Muscle layer of duodenum (tissue), 2 donors: ENCODE data around the gene REXO1.
A peak's percentile ranks its signal among the peaks of the same experiment; 100 is the strongest.

Source experiments
- H3K27ac ChIP-seq: one replicate; pipeline ENCODE4 v1.7.0; 2013; ENCODE audit warnings: mild to moderate bottlenecking, low read length
- H3K27me3 ChIP-seq: one replicate; pipeline ENCODE4 v1.7.0; 2013; ENCODE audit warnings: low read depth, mild to moderate bottlenecking, control low read depth, low read length
- H3K36me3 ChIP-seq, 2 donors: one replicate each; pipeline ENCODE4 v1.7.0; 2013; ENCODE audit warnings: low read length in 2 of 2, control low read depth in 1 of 2, mild to moderate bottlenecking in 1 of 2; ENCODE audit not compliant: insufficient read depth in 2 of 2, control insufficient read depth in 1 of 2
- H3K4me1 ChIP-seq, 2 donors: one replicate each; pipeline ENCODE4 v1.7.0; 2013; ENCODE audit warnings: low read length in 2 of 2, mild to moderate bottlenecking in 2 of 2, control low read depth in 1 of 2, moderate library complexity in 1 of 2; ENCODE audit not compliant: insufficient read depth in 2 of 2, control insufficient read depth in 1 of 2
- H3K4me3 ChIP-seq, 2 donors: one replicate each; pipeline ENCODE4 v1.7.0; 2013; ENCODE audit warnings: low read length in 2 of 2, low read depth in 1 of 2, mild to moderate bottlenecking in 1 of 2
- H3K9me3 ChIP-seq, 2 donors: one replicate each; pipeline ENCODE4 v1.7.0; 2013; ENCODE audit warnings: low read length in 2 of 2, control low read depth in 1 of 2, mild to moderate bottlenecking in 1 of 2; ENCODE audit not compliant: control insufficient read depth in 1 of 2
- donor health status: healthy.

Gene REXO1

GRCh38 chr19:1874554-1875185 is 26.4 kb upstream of the REXO1 start:
- H3K36me3 ChIP-seq, result peaks cover 0 to 4% of the 10 kb centered on the region in 2 donors
- peak overlapping the region; percentile 63 for H3K27ac ChIP-seq
- peaks cover 6 to 35% of the 10 kb centered on the region in 2 donors for H3K4me1 ChIP-seq
- H3K9me3 ChIP-seq, result no peaks in the 10 kb centered on the region
- peak overlapping the region; percentile 76 to 95 for H3K4me3 ChIP-seq
- H3K27me3 ChIP-seq, result no peaks in the 10 kb centered on the region

- Histone ChIP-seq H3K4me3 (peak overlapping the region; percentile 44 to 76), H3K36me3 (peaks cover 0 to 4% of the 10 kb centered on the region in 2 donors), H3K4me1 (peaks cover 6 to 35% of the 10 kb centered on the region in 2 donors), H3K27ac (peak overlapping the region; percentile 63), H3K27me3 (no peaks in the 10 kb centered on the region), H3K9me3 (no peaks in the 10 kb centered on the region)
Observed at GRCh38 chr19:1873524-1874473, 25.5 kb upstream of the REXO1 start.

DNA sequence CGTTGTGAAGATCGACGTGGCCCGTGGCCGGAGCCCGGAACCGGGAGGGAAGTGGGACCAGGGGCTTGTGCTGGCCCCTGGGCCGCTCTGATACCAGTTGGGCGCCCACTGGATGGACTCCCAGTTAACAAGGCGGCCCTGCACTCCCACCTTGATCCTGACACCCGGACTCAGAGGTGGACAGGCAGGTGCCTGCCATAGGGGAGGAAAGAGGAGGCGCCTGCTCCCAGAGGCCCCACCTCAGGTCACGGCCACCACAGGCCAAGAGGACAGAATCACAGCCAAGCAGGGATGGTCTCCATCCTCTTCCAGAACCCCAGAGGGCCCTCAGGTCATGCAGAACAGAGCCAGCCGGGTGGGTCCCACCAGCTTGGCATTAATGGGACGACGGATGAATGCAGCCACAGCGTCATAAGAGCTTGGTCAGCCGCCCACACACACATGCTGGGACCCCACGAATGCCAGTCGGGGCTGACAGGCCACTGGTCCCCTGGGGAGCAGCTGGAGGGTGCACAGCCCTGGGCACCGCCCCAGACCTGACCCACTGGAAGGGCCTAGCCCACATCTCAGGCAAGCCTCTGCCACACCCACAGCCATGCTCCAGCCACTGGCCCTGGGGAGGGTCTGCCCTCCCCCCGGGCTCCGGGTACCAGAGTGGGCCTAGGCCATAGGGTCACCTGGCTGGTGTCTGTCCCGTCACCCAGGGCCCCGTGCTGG is 24.7 kb upstream of the REXO1 start:
- H3K36me3 ChIP-seq, result peaks cover 0 to 4% of the 10 kb centered on the region in 2 donors
- peak overlapping the region in 1 of 2 donors; percentile 44 for H3K4me3 ChIP-seq
- peaks cover 6 to 35% of the 10 kb centered on the region in 2 donors for H3K4me1 ChIP-seq
- H3K27me3 ChIP-seq, result no peaks in the 10 kb centered on the region
- no peaks in the 10 kb centered on the region for H3K9me3 ChIP-seq
- H3K27ac ChIP-seq, result peak overlapping the region; percentile 31

GRCh38 chr19:1871630-1872029 is 23.3 kb upstream of the REXO1 start:
- H3K27ac ChIP-seq, result no peak overlapping the region
- peaks cover 6 to 33% of the 10 kb centered on the region in 2 donors for H3K4me1 ChIP-seq
- no peak overlapping the region for H3K4me3 ChIP-seq
- H3K36me3 ChIP-seq, result peaks cover 0 to 4% of the 10 kb centered on the region in 2 donors
- H3K27me3 ChIP-seq, result no peaks in the 10 kb centered on the region
- no peaks in the 10 kb centered on the region for H3K9me3 ChIP-seq

DNA sequence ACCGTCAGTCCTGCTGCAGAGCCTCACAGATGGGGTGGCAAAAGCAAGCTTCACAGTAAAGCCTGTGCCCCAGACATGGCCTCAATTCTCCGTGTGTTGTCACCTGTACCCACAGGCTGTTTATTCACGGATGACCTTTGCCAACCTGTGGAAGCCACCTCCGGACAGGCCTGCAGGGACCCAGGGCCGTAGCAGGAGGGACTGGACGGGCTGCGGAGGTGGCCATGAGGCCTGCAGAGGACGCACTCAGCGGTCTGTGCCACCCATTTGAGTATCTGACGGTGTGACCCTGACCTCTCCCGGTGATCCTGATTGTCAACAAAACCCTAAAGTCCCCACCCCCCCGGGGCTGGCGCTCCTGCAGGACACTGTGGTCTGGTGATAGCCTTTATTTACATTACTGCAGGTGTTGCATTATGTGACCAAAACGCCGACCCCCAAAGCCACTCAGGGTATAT is 22.9 kb upstream of the REXO1 start:
- H3K27ac ChIP-seq, result no peak overlapping the region
- peaks cover 0 to 4% of the 10 kb centered on the region in 2 donors for H3K36me3 ChIP-seq

DNA sequence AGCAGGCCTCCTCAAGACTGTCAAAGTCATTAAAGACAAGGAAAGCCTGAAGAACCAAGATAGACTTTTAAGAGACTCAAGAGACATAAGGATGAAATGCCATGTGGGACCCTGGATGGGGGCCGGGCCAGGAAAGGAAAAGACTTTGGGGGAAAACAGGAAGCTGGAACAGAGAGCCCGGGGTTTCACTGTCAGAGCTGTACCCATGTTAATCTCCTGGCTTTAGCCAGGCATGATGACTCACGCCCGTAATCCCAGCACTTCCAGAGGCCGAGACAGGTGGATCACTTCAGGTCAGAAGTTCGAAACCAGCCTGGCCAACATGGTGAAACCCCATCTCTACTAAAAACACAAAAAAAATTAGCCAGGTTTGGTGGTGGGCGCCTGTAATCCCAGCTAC is 20.7 kb upstream of the REXO1 start:
- Histone ChIP-seq H3K9me3 (no peaks in the 10 kb centered on the region), H3K4me3 (no peak overlapping the region), H3K27me3 (no peaks in the 10 kb centered on the region), H3K4me1 (peaks cover 1 to 22% of the 10 kb centered on the region in 2 donors), H3K36me3 (peaks cover 0 to 4% of the 10 kb centered on the region in 2 donors), H3K27ac (no peak overlapping the region)

More for the DNA sequence above, 22.9 kb upstream of the REXO1 start:
- Histone ChIP-seq H3K4me1 (peaks cover 6 to 30% of the 10 kb centered on the region in 2 donors), H3K4me3 (no peak overlapping the region), H3K27me3 (no peaks in the 10 kb centered on the region), H3K9me3 (no peaks in the 10 kb centered on the region)

- H3K27ac ChIP-seq, result no peak overlapping the region
Observed at GRCh38 chr19:1867349-1867724, 19.1 kb upstream of the REXO1 start.

DNA sequence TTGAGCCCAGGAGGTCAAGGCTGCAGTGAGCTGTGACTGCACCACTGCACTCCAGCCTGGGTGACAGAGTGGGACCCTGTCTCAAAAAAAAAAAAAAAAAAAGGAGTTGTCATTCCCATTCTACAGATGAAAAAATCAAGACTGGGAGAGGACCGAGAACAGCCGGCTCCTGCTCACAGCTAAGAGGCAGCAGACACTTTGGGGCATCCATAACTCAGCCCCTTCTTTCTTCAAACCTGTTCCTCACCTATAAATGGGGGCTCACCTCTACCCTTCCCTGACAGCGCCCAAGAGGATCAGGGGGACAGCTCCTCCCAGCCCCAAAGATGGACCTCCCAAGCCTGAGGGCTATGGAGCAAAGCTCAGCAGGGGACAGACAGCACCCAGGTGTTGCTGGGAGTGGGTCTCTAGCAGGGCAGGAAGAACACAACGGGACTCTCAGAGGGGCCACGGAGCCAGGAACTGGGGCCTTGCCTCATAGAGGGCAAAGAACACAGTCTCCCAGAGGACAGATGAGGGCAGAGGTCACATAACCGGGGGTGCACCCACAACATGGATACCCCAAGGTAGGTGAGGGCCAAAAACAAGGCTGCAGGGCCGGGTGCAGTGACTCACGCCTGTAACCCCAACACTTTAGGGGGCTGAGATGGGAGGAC is 18.5 kb upstream of the REXO1 start:
- H3K9me3 ChIP-seq, result no peaks in the 10 kb centered on the region
- no peaks in the 10 kb centered on the region for H3K27me3 ChIP-seq
- no peak overlapping the region for H3K27ac ChIP-seq
- H3K4me1 ChIP-seq, result peaks cover 0 to 9% of the 10 kb centered on the region in 2 donors
- peaks cover 0 to 4% of the 10 kb centered on the region in 2 donors for H3K36me3 ChIP-seq
- no peak overlapping the region for H3K4me3 ChIP-seq

More at GRCh38 chr19:1867349-1867724, 19.1 kb upstream of the REXO1 start:
- no peaks in the 10 kb centered on the region for H3K27me3 ChIP-seq
- H3K4me1 ChIP-seq, result peaks cover 0 to 7% of the 10 kb centered on the region in 2 donors
- no peak overlapping the region for H3K4me3 ChIP-seq
- H3K9me3 ChIP-seq, result no peaks in the 10 kb centered on the region
- H3K36me3 ChIP-seq, result peaks cover 0 to 4% of the 10 kb centered on the region in 2 donors

DNA sequence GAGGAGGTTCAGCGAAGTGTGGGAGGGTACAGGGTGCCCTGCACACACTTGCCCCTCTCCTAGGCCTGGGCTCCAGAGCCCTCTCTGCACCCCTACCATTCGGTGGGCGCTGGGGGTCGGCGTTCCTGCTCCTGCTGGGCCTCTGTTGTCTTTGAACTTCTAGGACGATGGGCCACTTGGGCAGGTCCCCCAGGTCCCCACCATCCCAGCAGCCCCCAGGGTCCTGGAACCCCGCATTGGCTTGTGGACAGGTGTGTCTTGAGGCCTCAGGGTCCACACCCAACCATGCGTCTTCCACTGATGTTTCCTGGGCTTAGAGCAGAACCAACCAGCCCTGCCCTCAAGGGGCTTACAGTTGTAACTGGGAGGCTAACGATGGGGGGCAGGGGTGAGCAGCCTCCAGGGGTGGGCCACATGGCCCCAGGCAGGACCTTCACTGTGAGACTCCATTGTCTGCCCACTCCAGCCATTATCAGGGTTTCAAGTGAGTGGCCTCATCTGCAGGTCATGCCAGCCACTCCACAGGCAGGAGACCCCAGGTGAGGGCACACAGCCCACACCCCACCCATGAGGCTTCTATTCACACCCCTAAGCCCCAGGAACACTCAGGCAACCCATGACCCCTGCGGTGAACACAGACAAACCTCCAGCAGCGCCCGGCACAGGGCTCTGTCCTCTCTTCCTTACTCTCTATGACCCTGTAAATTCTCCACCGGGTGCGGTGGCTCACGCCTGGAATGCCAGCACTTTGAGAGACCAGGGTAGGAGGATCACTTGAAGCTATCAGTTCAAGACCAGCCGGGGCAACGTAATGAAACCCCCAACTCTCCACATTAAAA is 17.1 kb upstream of the REXO1 start:
- H3K4me1 ChIP-seq, result peaks cover 0 to 24% of the 10 kb centered on the region in 2 donors
- peak overlapping the region in 1 of 2 donors; percentile 78 for H3K4me3 ChIP-seq

More for the DNA sequence above, 17.1 kb upstream of the REXO1 start:
- Histone ChIP-seq H3K27ac (peak overlapping the region; percentile 65), H3K36me3 (no peaks in the 10 kb centered on the region), H3K27me3 (no peaks in the 10 kb centered on the region), H3K9me3 (no peaks in the 10 kb centered on the region)
